Stimulated activated CD4-positive, alpha-beta T cell treated with anti-CD3 and anti-CD28 coated beads, Interleukin-12 subunit alpha, Interleukin-12 subunit beta, amount 100 ng/mL, for 4 hours (primary cell): ENCODE measurements around the gene PTPRN2.

Experiments
- DNase-seq: peaks from one replicate; pipeline ENCODE4 v3.0.0-alpha.2; 2020

PTPRN2 gene

GRCh38 chr7:157772486-157773130 lies 815.0 kb downstream of the PTPRN2 start:
- no peak for DNase-seq

DNA sequence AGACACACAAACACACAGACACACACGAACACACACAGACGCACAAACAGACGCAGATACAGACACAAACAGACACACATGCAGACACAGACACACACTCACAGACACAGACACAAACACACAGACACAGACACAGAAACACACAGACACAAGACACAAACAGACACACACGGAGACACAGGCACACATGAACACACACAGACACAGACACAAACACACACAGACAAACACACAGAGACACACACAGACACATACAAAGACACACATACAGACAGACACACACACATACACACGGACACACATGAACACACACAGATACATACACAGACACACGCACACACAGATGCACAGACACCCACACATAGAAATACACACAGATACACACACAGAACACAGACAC lies 815.9 kb downstream of the PTPRN2 start:
- DNase-seq: no peak

GRCh38 chr7:157770716-157771320 lies 816.8 kb downstream of the PTPRN2 start:
- no peak for DNase-seq

GRCh38 chr7:157769526-157770215 lies 818.0 kb downstream of the PTPRN2 start:
- no peak for DNase-seq

- DNase-seq: no peak
Observed at GRCh38 chr7:157769086-157769485, 818.5 kb downstream of the PTPRN2 start.

DNA sequence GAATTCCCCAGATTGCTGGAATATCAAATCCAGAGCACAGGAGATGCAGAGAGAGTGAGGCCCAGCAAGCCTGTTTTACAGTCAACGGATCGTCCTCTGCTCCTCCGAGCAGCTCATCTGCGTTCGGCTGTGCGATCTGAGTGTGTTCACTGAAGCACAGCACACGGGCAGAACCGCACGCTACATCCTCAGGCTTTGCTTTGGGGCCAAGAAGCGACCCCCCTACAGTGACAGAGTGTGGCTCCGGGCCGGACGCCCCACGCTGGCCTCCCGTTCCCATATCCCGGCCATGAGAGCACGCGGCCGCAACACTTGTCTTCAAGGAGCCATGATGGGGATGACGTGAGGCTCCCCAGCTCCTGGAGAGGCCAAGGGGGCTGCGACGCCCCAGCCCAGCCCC lies 819.4 kb downstream of the PTPRN2 start:
- no peak for DNase-seq

DNA sequence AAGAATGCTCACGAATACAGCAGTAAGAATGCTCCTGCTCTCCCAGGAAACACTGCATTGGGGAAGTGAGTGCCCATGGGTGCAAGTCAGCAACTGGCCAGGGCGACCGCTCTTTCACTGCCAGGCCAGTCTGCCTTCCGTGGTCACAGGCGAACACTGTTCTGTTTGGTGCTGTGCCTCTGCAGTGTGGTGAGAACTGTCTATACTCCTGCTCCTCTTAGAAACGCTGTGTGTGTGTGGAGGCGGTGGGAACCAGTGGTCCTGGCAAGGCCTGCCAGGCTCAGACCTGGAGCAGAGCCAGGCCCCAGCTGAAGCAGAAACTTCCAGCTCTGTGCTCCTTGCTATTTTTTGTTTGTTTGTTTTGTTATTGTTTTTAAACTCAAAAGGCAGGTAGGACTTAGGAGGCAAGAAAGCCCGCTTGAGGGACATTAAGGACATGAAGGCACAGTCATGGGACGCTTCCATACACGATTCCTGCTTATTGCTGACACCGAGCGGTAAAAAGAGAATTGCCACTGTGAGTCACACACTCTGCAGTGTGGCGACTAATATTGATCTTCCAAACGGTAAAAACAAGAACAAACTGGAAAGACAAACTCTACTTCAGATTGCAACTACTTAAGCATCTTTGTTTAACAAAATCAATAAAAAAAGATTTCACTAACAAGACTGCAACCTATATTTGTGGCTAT lies 820.0 kb downstream of the PTPRN2 start:
- DNase-seq: no peak

DNA sequence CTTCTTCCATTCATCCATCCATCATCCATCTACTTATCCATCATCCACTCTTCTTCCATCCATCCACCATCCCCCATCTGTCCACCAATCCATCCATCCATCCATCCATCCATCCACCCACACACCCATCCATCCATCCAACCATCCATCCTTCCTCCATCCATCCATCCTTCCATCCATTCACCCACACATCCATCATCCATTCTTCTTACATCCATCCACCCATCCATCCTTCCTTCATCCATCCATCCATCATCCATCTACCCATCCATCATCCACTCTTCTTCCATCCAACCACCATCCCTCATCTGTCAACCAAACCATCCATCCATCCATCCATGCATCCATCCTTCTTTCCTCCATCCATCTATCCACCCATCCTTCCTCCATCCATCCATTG lies 821.5 kb downstream of the PTPRN2 start:
- DNase-seq: no peak

- no peak for DNase-seq
Observed at GRCh38 chr7:157764946-157765537, 822.6 kb downstream of the PTPRN2 start.

- no peak for DNase-seq
Observed at GRCh38 chr7:157764193-157764592, 823.4 kb downstream of the PTPRN2 start.

- no peak for DNase-seq
Observed at GRCh38 chr7:157763279-157764000, 824.2 kb downstream of the PTPRN2 start.

DNA sequence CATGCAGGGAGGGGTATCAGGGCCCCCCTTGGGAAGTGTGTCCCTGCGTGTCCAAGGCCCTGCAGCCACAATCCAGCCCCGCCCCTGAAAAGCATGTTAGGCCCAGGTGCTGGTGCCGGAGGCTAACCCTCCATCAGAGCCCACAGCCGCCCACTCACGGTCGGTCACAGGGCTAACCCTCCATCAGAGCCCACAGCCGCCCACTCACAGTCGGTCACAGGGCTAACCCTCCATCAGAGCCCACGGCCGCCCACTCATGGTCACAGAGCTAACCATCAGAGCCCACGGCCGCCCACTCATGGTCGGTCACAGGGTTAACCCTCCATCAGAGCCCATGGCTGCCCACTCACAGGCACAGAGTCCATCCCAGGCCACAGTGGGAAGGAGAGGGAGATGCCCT lies 824.8 kb downstream of the PTPRN2 start:
- DNase-seq: no peak

- DNase-seq: no peak
Observed at GRCh38 chr7:157760004-157760730, 827.5 kb downstream of the PTPRN2 start.

DNA sequence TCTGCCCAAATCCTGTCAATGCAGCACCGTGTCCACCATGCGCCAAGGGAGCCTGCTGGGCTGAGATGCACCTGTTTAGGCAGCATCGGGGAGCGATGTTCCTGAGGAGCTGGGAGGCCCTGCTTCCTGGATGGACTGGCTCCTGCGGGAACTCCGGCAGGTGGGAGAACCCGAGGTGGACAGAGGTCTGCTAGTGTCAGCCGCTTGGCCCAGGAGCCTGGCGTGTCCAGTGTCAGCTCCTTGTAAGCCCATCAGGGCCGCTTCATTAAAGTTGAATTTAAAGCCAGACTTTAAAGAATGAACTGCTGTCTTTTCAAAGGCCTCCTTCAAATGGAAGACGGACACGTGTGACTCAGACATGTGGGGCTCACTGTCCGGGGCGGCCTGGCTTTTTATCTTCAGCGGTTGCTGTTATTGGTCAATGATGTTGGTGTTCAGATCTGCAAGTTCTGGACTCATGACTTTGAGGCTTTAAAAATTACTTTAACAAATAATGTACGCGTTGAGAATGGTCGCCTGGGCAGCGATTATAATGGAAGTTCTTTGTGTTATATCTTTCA lies 828.3 kb downstream of the PTPRN2 start:
- DNase-seq: no peak

- DNase-seq: no peak
Observed at GRCh38 chr7:157758468-157759245, 829.0 kb downstream of the PTPRN2 start.

DNA sequence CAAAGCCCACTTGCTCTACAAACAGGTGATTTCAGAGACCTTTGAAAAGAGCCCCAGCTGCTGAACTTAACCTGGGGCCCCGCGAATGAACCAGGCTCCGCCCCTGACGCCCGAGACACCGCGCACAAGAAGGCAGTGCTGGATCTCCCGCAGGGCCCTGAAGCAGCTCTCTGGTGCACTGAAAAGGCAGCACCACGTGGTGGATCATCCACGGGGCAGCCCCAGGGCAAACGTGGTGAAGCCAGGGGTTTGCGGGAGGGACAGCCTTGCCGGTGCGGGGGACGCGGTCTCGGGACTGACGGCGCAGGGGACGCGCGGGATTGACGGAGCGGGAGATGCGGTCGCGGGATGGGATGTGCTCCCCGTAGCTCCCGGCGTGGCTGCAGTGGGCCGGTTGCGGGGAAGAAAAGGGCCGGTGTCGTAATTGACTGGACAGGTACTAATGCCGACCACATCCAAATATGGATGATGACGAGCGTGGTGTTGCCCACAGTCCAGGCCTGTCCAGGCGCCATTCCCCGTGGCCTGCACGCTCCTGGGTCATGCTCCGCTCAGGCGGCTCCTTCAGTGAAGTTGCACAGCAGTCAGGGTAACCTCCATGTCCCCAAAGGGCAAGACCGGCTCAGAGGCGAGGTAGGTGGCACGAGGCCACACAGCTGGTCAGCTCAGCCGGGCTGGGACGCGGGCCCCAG lies 829.7 kb downstream of the PTPRN2 start:
- DNase-seq: no peak

GRCh38 chr7:157757211-157757610 lies 830.4 kb downstream of the PTPRN2 start:
- DNase-seq: no peak

DNA sequence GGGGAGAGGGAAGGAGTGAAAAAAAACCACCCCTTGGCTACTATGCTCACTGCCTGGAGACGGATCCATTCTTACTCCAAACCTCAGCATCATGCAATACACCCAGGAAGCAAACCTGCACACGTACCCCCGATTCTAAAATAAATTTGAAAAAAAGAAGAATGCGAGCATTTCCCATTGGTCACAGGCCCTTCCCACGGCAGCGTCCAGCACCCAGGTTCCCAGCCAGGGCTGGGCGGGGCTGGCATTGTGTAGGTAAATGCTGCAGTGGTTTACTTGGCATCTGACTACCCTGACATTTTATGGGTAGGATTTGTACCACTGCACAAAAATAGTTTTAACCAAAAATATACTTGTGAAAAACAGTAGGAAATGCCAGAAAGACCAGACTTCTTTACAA lies 831.9 kb downstream of the PTPRN2 start:
- DNase-seq: no peak

GRCh38 chr7:157754416-157754790 lies 833.2 kb downstream of the PTPRN2 start:
- no peak for DNase-seq

- no peak for DNase-seq
Observed at GRCh38 chr7:157753713-157754415, 833.8 kb downstream of the PTPRN2 start.
